ENCODE measurements around the gene HOXD8.
A peak's percentile ranks its signal among the peaks of the same experiment; 100 is the strongest.

The HOXD8 gene

GRCh38 chr2:176091329-176092258 is 37.9 kb upstream of the HOXD8 start:
- no peak for DNase-seq

GRCh38 chr2:176092270-176093144 is 37.0 kb upstream of the HOXD8 start, which contains the start of gene HOXD13:
Gene HOXD13, plus strand, starts transcription at chr2:176092721. Its CDS starts 170 bp downstream, at chr2:176092891.
- DNase-seq, result no peak

DNA sequence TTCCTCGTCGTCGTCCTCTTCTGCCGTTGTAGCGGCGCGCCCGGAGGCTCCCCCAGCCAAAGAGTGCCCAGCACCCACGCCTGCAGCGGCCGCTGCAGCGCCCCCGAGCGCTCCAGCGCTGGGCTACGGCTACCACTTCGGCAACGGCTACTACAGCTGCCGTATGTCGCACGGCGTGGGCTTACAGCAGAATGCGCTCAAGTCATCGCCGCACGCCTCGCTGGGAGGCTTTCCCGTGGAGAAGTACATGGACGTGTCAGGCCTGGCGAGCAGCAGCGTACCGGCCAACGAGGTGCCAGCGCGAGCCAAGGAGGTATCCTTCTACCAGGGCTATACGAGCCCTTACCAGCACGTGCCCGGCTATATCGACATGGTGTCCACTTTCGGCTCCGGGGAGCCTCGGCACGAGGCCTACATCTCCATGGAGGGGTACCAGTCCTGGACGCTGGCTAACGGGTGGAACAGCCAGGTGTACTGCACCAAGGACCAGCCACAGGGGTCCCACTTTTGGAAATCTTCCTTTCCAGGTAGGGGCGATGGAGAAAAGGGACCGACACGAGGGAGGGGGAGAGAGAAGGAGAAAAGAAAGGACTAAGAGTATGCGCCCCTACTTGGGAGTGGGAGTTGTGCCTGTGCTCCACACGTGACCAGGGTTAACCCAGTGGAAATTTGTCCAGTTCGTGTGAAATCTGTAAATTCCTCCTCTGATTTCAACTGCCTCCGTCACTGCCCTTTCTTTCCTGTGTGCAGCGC is 36.2 kb upstream of the HOXD8 start:
- no peak for DNase-seq

GRCh38 chr2:176093898-176094249 is 35.6 kb upstream of the HOXD8 start:
- no peak for DNase-seq

DNA sequence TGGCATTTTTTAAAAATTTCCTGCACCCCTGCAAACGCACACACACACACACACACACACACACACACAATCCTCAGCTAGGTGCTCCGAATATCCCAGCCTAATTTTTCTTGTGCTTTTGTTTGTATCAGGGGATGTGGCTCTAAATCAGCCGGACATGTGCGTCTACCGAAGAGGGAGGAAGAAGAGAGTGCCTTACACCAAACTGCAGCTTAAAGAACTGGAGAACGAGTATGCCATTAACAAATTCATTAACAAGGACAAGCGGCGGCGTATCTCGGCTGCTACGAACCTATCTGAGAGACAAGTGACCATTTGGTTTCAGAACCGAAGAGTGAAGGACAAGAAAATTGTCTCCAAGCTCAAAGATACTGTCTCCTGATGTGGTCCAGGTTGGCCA is 35.2 kb upstream of the HOXD8 start:
- no peak for DNase-seq

- no peak for DNase-seq
These were observed 34.1 kb upstream of the HOXD8 start for GRCh38 chr2:176095421-176095820.

- DNase-seq, result no peak
These were observed 33.1 kb upstream of the HOXD8 start for GRCh38 chr2:176096243-176096985.

DNA sequence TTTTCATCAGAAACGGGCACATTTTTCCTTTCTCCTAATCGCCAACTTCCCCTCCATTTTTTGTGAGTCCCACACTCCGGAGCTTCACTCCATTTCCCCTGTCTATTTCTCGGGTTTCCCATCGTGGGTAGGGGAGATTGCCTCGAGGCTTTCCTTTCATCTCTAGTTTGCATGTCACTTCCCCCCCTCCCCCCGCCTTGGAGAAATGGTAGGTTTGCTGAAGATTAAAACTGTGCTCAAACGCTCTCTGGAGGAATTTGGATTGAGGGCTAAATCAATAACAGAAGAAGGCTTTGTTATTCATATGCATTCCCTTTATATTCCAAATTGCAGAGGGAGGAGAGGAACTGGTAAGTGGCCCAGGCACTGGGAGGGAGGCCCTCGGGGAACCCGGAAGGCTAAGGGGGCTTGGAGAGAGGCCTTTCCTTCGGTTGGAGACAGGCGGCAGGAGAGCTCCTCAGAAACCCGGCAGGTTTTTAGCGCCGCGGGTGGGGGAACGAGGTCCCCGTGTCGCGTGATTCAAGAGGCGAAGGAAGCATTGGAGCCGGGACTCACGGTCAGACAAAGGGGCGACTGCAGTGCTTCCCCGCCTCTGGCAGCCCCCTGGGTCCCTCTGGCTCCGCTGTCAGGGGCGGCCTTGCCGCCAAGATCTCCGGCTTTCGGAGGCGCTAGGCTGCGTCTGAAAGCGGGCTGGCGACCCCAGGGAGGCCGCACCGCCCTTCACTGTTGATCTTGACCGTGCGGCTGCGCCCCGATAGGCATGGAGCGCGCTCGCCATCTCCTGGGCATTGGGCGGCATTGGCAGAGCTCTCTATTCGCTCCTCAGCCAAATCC is 32.3 kb upstream of the HOXD8 start:
- peak; percentile 62 for DNase-seq

DNA sequence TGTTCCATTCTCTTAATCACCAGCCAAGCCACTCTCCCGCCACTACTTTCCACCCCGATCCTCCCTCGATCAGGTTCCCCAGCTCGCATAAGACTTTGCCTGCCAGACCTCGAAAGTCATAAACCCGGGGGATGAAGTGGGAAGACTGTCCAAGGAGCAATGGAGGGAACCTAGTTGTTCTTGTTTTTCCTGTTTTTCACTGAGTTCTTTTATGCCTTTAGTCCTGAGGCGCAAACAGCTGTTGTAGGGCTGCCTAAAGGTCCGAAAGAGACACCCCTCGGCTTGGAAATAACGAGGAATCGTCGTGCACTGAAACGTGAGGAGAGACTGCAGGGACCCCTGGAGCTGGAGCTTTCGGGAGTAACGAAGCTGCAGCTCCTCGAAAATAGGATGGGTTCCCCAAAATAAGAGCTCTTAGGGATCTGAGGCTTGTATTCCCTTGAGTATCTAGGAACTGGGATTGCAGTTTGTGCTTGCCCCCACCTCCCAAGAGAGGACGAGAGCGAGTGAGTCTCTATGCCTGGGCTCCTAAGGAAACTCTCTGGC is 31.6 kb upstream of the HOXD8 start:
- no peak for DNase-seq

DNA sequence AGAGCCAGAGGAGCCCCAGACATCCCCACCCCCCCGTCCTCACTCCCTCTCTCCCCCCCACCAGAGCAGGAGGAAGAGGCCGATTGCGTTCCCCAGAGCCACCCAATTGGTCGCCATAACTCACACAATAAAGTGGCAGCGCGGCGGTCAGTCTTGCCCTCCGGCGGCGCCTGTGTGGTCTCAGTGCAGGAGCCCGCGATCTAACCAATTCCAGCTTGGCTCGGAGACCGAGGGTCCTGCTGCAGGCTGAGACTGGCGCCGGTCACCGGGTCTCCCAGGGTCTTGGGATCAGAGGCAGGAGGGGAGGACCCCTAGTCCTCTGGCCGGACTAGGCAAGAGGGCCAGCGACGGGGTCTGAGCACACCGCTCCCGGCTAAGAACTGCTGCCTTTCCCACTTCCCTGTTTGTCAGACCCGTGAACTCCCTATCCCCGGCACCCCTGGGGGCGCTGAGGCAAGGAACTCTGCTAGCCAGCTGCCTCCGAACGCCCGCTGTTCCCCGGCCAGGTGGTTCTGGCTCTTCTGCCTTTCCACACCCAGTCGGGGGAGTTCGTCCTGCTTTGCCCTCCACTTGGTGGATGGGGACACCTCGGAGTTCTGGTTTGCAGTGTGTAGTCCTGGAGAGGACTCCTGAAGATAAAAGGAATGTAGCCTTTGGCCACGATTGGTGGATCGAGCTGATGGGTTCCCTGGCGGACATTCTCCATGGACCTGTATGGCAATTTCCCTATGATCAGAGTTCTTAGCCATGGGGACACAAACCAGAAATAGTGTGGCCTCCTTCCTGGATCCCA is 30.9 kb upstream of the HOXD8 start:
- no peak for DNase-seq

- no peak for DNase-seq
These were observed 30.3 kb upstream of the HOXD8 start for GRCh38 chr2:176099159-176099727.

DNA sequence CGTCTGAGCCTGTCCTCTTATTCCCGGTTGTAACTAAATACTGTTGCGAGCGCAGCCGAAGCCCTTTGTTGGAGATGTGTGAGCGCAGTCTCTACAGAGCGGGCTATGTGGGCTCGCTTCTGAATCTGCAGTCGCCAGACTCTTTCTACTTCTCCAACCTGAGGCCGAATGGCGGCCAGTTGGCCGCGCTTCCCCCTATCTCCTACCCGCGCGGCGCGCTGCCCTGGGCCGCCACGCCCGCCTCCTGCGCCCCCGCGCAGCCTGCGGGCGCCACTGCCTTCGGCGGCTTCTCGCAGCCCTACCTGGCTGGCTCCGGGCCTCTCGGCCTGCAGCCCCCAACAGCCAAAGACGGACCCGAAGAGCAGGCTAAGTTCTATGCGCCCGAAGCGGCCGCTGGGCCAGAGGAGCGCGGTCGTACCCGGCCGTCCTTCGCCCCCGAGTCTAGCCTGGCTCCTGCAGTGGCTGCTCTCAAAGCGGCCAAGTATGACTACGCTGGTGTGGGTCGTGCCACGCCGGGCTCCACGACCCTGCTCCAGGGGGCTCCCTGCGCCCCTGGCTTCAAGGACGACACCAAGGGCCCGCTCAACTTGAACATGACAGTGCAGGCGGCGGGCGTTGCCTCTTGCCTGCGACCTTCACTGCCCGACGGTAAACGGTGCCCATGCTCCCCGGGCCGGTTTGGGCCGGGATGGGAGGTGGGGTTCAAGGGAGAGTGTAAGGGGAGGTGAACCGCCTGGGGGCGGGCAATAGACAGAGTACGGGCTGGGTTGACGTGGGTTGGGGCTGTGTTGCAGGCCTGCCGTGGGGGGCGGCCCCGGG is 29.6 kb upstream of the HOXD8 start, which contains the start of gene HOXD12:
Gene HOXD12, plus strand, starts transcription at position 68 of the 819 bp plus-strand sequence. Its CDS starts 7 bp downstream, at position 75.
- DNase-seq, result no peak

GRCh38 chr2:176100547-176101140 is 28.9 kb upstream of the HOXD8 start:
- no peak for DNase-seq

DNA sequence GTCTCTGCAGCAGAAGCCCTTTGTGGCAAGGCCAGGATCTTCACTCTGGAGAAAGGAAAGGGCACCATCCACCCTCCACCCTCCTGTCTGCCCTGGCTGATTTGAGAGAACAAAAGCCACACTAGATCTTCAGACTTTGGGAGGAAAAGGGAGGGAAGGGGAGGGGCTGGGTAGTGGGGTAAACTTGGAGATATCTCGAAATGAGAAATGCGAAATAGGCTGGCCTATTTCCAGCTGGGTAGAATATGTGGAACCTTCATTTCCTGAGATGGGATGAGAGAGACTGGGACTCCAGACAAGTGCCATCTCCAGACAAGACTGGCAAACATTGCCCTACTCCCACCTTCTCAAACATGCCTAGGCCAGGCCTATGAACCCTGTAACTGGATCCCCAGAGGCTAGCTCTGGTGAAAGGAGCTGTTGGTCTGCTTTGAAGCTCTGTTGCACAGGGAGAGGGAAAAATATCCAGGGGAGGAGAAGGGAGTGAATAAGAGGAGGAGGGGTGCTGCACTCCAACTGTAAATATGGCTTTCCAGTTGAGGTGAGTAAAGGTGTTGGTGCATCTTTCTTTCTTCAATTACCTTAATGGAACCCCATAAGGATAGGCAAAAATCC is 28.2 kb upstream of the HOXD8 start:
- DNase-seq, result no peak

GRCh38 chr2:176101842-176102241 is 27.7 kb upstream of the HOXD8 start:
- no peak for DNase-seq

DNA sequence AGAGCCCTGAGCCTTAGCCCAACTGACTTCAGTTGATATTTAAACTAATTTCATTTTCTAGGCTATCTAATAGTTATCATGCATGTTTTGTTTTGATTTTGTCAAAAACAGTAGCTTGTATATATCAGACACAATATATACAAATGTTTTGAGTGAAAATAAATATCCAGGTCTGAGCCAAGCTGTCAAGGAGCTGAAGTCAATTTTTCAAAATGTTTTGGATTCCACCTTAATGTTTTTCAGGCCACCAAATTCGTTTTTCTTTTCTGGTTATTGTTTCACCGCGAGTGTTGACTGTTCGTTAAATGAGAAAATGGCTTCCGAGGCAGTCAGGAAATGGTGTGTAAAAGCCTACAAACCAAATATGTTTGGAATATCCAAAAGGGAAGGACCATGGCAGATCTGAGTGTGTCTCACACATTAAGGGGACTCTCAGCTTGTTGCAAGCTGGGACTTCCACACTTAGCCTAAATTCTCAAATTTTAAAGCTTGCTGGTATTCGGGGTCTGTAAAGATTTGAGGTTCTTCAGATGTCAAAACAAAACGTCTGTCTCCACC is 27.1 kb upstream of the HOXD8 start:
- DNase-seq, result no peak

GRCh38 chr2:176103194-176103593 is 26.3 kb upstream of the HOXD8 start:
- no peak for DNase-seq

Data from fibroblast of skin of back (primary cell).